GM21825 (cell line): ENCODE data around the gene MAN1A1.

Experiments
- ATAC-seq: cut with Tn5 transposase; IDR thresholded peaks from one replicate; pipeline ENCODE4 v1.9.1; 2021; ENCODE audit warnings: mild to moderate bottlenecking, moderate library complexity; ENCODE audit not compliant: unreplicated experiment

The MAN1A1 gene

GRCh38 chr6:119240257-119241110 lies 109.1 kb downstream of the MAN1A1 start:
- peak; percentile 55 for ATAC-seq

- ATAC-seq = no peak
Measured at GRCh38 chr6:119237177-119237715, 112.3 kb downstream of the MAN1A1 start.

- no peak for ATAC-seq
Measured at GRCh38 chr6:119234941-119235340, 114.6 kb downstream of the MAN1A1 start.

- ATAC-seq = no peak
Measured at GRCh38 chr6:119234457-119234856, 115.1 kb downstream of the MAN1A1 start.

GRCh38 chr6:119233312-119233984 lies 116.1 kb downstream of the MAN1A1 start:
- ATAC-seq = no peak

- ATAC-seq = no peak
Measured at GRCh38 chr6:119231394-119231793, 118.2 kb downstream of the MAN1A1 start.

- ATAC-seq = no peak
Measured at GRCh38 chr6:119230160-119230559, 119.4 kb downstream of the MAN1A1 start.

- ATAC-seq = no peak
Measured at GRCh38 chr6:119227377-119227776, 122.2 kb downstream of the MAN1A1 start.

- no peak for ATAC-seq
Measured at GRCh38 chr6:119226089-119226488, 123.5 kb downstream of the MAN1A1 start.

- no peak for ATAC-seq
Measured at GRCh38 chr6:119224095-119224701, 125.4 kb downstream of the MAN1A1 start.

GRCh38 chr6:119220452-119220851 lies 129.1 kb downstream of the MAN1A1 start:
- no peak for ATAC-seq

- ATAC-seq = no peak
Measured at GRCh38 chr6:119218548-119218947, 131.0 kb downstream of the MAN1A1 start.

GRCh38 chr6:119215885-119216590 lies 133.5 kb downstream of the MAN1A1 start:
- no peak for ATAC-seq

GRCh38 chr6:119215309-119215708 lies 134.3 kb downstream of the MAN1A1 start:
- no peak for ATAC-seq

GRCh38 chr6:119210596-119210995 lies 139.0 kb downstream of the MAN1A1 start:
- ATAC-seq = no peak

GRCh38 chr6:119209452-119210205 lies 139.9 kb downstream of the MAN1A1 start:
- peak; percentile 44 for ATAC-seq

- ATAC-seq = no peak
Measured at GRCh38 chr6:119207971-119208725, 141.4 kb downstream of the MAN1A1 start.

GRCh38 chr6:119207327-119207726 lies 142.2 kb downstream of the MAN1A1 start:
- no peak for ATAC-seq

GRCh38 chr6:119205911-119206618 lies 143.5 kb downstream of the MAN1A1 start:
- peak; percentile 85 for ATAC-seq
